NB4 (cell line): Measurements from ENCODE around the gene RNASE7.

Experiments used
- MAX ChIP-seq: IDR thresholded peaks from 2 replicates; pipeline ENCODE4 v1.6.1; 2011; ENCODE audit warnings: low read depth, low read length
- POLR2A ChIP-seq: IDR thresholded peaks from 2 replicates; pipeline ENCODE4 v1.6.1; 2011; ENCODE audit warnings: mild to moderate bottlenecking; ENCODE audit not compliant: insufficient read length; ENCODE audit errors: extremely low read depth
- TF ChIP-seq, protein P1 (sequence below): IDR thresholded peaks from one replicate; pipeline ENCODE4 v1.5.1; 2012; ENCODE audit warnings: low read depth, low read length

GRCh38 chr14:21025371-21026273 lies 16.5 kb upstream of the RNASE7 start:
- TF ChIP-seq POLR2A (no peak), MAX (no peak)
- TF ChIP-seq, protein P1, sequence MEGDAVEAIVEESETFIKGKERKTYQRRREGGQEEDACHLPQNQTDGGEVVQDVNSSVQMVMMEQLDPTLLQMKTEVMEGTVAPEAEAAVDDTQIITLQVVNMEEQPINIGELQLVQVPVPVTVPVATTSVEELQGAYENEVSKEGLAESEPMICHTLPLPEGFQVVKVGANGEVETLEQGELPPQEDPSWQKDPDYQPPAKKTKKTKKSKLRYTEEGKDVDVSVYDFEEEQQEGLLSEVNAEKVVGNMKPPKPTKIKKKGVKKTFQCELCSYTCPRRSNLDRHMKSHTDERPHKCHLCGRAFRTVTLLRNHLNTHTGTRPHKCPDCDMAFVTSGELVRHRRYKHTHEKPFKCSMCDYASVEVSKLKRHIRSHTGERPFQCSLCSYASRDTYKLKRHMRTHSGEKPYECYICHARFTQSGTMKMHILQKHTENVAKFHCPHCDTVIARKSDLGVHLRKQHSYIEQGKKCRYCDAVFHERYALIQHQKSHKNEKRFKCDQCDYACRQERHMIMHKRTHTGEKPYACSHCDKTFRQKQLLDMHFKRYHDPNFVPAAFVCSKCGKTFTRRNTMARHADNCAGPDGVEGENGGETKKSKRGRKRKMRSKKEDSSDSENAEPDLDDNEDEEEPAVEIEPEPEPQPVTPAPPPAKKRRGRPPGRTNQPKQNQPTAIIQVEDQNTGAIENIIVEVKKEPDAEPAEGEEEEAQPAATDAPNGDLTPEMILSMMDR = no peak
